ENCODE data around the gene DUSP15. TPM values are rescaled to one million over a fixed set of nuclear protein-coding genes. Genes with fewer than 3 reads are reported as not detected.

Gene DUSP15
- total and polyA plus RNA-seq, 3 donors from 2014 or later = 175 to 274 (median 182) TPM

DNA sequence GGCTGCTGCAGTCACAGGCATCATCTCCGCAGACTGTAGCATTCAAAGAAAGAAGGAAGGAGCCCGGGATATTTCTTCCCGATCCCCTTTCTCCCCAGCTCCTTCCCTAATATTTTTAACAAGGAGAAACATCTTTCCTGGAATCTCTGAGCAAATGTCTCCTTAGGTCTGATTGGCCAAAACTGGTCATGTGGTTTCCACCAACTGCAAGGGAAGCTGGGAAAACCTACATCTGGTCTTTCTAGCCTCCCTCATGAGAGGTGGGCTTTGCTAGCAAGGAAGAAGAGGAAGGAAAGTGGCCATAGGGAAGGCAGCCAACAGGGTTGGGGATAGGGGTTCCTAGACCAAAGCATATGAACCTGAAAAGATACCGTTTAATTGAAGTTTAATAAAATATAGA lies 46.4 kb upstream of the DUSP15 start:
- intact Hi-C loops (cut with DNase I; ENCODE audit: low total_unique reads) = no loop called here
- WGBS, 2 donors = 81 to 88% methylated on average over 4 of the region's 4 CpGs
- H3K9me3 ChIP-seq = no peaks in the 10 kb centered on the region
- no peaks in the 10 kb centered on the region for H3K27me3 ChIP-seq
- no peak overlapping the region for H3K27ac ChIP-seq
- no peak overlapping the region for H3K4me3 ChIP-seq
- no peak for DNase-seq
- peaks cover 7% of the 10 kb centered on the region for H3K4me1 ChIP-seq
- no peaks in the 10 kb centered on the region for H3K36me3 ChIP-seq (ENCODE audit: low read depth, missing control alignments)
- no peak for TF ChIP-seq POLR2A (IDR thresholded peaks at IDR 0.05)
- TF ChIP-seq, protein P1, sequence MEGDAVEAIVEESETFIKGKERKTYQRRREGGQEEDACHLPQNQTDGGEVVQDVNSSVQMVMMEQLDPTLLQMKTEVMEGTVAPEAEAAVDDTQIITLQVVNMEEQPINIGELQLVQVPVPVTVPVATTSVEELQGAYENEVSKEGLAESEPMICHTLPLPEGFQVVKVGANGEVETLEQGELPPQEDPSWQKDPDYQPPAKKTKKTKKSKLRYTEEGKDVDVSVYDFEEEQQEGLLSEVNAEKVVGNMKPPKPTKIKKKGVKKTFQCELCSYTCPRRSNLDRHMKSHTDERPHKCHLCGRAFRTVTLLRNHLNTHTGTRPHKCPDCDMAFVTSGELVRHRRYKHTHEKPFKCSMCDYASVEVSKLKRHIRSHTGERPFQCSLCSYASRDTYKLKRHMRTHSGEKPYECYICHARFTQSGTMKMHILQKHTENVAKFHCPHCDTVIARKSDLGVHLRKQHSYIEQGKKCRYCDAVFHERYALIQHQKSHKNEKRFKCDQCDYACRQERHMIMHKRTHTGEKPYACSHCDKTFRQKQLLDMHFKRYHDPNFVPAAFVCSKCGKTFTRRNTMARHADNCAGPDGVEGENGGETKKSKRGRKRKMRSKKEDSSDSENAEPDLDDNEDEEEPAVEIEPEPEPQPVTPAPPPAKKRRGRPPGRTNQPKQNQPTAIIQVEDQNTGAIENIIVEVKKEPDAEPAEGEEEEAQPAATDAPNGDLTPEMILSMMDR (IDR thresholded peaks at IDR 0.05) = no peak

DNA sequence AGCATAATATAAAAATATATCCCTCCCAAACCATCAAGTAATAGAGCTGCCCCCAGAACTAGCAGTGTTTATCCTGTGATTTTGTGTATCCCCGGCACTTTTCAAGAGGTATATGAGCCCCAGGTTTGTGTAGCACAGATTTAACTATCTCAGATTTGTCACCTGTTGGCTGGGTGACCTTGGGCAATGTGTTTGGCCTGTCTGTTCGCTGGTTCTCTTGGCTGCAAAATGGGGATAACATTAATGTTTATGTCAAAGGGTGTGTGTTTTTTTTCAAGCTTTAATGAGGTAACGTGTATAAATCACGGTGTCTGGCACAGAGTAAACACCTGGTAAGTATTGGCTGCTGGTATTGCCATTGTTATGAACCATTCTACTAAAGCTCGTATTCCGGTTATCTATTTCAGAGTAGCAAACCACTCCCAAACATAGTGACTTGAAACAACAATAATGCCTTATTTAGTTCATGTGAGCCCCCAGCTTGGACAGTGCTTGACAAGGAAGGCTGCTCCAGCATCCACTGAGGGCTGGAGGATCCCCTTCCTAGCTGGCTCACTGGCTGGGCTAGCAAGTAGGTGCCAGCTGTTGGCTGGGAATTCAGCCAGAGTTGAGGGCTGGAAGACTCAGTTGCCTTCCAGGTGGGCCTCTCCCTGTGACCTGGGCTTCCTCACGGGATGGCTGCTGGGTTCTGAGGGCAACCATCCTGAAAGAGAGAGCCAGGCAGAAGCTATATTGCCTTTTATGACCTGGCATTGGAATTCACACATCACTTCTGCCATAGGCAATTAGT lies 45.4 kb upstream of the DUSP15 start:
- WGBS, 2 donors = 73 to 82% methylated on average over 7 of the region's 7 CpGs
- no peak for DNase-seq
- TF ChIP-seq, protein P1 (IDR thresholded peaks at IDR 0.05) = no peak
- no peak for TF ChIP-seq POLR2A (IDR thresholded peaks at IDR 0.05)
- H3K36me3 ChIP-seq (ENCODE audit: low read depth, missing control alignments) = no peaks in the 10 kb centered on the region
- H3K4me1 ChIP-seq = peaks cover 7% of the 10 kb centered on the region
- no peaks in the 10 kb centered on the region for H3K27me3 ChIP-seq
- H3K4me3 ChIP-seq = no peak overlapping the region
- intact Hi-C loops (cut with DNase I; ENCODE audit: low total_unique reads) = no loop called here
- no peaks in the 10 kb centered on the region for H3K9me3 ChIP-seq
- H3K27ac ChIP-seq = no peak overlapping the region

DNA sequence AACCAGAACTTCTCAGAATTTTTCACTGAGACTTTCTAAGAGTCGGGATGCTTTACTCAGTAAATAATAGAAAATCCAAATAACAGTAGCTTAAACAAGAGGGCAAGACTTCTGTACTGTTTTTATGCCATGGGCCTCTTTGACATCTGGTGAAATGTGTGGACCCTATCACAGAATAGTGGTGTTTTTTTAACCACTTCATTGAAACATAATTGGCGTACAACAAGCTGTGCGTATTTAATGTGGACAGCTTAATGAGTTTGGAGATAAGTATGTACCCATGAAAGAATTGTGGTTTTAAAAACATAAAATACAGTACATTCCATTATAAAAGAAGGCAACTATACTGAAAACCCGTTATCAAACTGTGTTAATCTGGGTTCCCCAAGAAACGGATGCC lies 43.8 kb upstream of the DUSP15 start:
- peaks cover 7% of the 10 kb centered on the region for H3K4me1 ChIP-seq
- no peaks in the 10 kb centered on the region for H3K27me3 ChIP-seq
- H3K27ac ChIP-seq = no peak overlapping the region
- H3K9me3 ChIP-seq = no peaks in the 10 kb centered on the region
- no peak for DNase-seq
- no peak overlapping the region for H3K4me3 ChIP-seq
- TF ChIP-seq POLR2A (IDR thresholded peaks at IDR 0.05) = no peak
- TF ChIP-seq, protein P1 (IDR thresholded peaks at IDR 0.05) = no peak
- H3K36me3 ChIP-seq (ENCODE audit: low read depth, missing control alignments) = no peaks in the 10 kb centered on the region
- intact Hi-C loops (cut with DNase I; ENCODE audit: low total_unique reads) = no loop called here
- WGBS, 2 donors = 60 to 70% methylated on average over 5 of the region's 5 CpGs

DNA sequence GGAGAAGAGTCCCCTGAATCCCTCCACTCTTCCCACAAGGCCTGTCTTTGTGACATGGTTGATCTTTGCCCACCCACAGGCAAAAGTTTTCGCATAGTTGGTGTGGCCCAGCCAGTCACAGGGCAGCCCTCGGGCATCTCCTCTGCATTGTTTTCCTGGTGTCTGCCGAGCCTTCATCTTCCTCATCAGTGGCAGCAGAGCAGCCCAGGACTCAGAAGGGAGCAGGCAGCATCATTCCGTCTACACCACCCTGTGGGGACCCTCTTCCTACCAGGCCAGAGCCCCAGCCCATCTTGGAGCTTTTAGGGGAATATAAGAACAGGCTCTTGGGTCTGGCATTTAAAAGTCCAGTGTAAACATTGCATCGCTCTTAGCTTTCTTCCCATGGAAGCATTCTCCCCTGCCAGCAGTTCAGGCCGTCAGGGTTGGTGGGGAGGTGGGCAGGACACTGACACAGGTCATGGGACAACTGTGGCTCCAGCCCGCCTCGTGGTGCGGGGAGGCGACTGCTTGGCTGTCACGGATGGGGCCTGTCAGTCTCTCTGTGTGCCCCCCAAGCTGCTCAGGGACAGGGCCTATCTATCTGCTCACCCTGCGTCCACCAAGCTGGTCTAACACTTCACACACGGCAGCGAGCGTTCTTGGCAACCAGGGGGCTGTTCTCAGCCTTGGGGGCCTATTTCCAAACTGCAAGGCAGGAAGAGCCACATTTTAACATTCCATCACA lies 43.3 kb upstream of the DUSP15 start:
- TF ChIP-seq POLR2A (IDR thresholded peaks at IDR 0.05) = no peak
- TF ChIP-seq, protein P1 (IDR thresholded peaks at IDR 0.05) = no peak
- no peaks in the 10 kb centered on the region for H3K27me3 ChIP-seq
- no peak overlapping the region for H3K27ac ChIP-seq
- no peak overlapping the region for H3K4me3 ChIP-seq
- H3K9me3 ChIP-seq = no peaks in the 10 kb centered on the region
- H3K4me1 ChIP-seq = peaks cover 7% of the 10 kb centered on the region
- 77 to 91% methylated on average over 4 to 15 of the region's 15 CpGs for WGBS, 2 donors
- intact Hi-C loops (cut with DNase I; ENCODE audit: low total_unique reads) = no loop called here
- no peak for DNase-seq
- H3K36me3 ChIP-seq (ENCODE audit: low read depth, missing control alignments) = no peaks in the 10 kb centered on the region
